Measurements from ENCODE around the gene EXOSC10.

EXOSC10 gene

DNA sequence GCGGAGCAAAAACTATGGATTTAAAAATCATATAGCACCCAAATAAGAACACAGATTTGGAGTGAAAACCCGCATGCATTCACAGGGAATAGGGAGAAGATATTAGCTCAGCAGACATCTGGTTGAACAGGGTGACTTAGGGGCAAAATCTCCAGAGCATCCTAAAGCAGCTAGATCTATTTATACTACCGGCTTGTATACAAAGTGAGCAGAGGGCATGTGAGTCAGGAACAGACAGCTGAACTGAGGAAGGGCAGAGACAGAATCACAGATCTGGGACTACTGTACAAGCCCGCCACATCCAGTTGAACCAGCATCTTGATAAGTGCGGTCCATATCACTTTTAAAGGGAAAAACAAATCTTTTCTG is 35.2 kb upstream of the EXOSC10 start:
- TF ChIP-seq, protein P1, sequence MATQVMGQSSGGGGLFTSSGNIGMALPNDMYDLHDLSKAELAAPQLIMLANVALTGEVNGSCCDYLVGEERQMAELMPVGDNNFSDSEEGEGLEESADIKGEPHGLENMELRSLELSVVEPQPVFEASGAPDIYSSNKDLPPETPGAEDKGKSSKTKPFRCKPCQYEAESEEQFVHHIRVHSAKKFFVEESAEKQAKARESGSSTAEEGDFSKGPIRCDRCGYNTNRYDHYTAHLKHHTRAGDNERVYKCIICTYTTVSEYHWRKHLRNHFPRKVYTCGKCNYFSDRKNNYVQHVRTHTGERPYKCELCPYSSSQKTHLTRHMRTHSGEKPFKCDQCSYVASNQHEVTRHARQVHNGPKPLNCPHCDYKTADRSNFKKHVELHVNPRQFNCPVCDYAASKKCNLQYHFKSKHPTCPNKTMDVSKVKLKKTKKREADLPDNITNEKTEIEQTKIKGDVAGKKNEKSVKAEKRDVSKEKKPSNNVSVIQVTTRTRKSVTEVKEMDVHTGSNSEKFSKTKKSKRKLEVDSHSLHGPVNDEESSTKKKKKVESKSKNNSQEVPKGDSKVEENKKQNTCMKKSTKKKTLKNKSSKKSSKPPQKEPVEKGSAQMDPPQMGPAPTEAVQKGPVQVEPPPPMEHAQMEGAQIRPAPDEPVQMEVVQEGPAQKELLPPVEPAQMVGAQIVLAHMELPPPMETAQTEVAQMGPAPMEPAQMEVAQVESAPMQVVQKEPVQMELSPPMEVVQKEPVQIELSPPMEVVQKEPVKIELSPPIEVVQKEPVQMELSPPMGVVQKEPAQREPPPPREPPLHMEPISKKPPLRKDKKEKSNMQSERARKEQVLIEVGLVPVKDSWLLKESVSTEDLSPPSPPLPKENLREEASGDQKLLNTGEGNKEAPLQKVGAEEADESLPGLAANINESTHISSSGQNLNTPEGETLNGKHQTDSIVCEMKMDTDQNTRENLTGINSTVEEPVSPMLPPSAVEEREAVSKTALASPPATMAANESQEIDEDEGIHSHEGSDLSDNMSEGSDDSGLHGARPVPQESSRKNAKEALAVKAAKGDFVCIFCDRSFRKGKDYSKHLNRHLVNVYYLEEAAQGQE (IDR thresholded peaks at IDR 0.05; ENCODE audit: insufficient read depth in 1 of 2, low read depth in 2 of 2, low read length in 2 of 2), result no peak
- TF ChIP-seq POLR2AphosphoS5 (IDR thresholded peaks at IDR 0.05; ENCODE audit: low read depth, low read length) (no peak), SIN3A (IDR thresholded peaks at IDR 0.05; ENCODE audit: borderline replicate concordance, insufficient read depth, low read length) (no peak)

DNA sequence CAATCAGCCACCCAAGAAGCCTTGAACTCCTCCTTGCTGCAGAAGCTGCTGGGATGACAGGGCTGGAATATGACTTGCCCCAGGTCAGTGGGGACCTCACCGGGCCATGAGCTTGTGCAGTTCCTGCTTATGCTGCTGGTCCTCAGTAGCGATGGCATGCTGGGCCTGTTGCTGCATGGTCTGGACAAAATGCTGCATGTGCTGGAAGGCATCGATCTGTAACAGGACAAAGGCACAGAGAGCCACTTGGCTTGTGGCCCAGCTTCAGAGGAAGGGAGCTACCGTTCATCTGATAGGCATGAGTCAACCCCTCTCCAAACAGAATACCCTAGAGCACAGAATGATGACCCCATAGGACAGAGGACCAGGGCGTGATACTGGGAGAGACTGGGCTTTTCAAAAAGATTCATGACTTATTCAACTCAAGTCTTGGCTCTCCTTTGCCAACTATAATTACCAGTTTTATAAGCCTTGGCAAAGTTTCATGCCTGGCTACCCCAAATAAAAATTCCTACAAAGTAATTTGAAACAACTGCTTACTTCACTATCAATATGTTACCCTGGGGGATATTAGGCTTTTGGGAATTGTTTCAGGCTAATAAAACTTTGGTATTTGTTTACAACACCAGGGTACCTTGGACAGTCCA is 34.7 kb upstream of the EXOSC10 start:
- TF ChIP-seq, protein P1 (IDR thresholded peaks at IDR 0.05; ENCODE audit: insufficient read depth in 1 of 2, low read depth in 2 of 2, low read length in 2 of 2), result no peak
- TF ChIP-seq TAF1 (IDR thresholded peaks at IDR 0.05; ENCODE audit: borderline replicate concordance, insufficient read depth, low read length) (no peak), POLR2AphosphoS5 (IDR thresholded peaks at IDR 0.05; ENCODE audit: low read depth, low read length) (no peak), SIN3A (IDR thresholded peaks at IDR 0.05; ENCODE audit: borderline replicate concordance, insufficient read depth, low read length) (no peak), FOXP2 (optimal IDR thresholded peaks at IDR 0.05; ENCODE audit: borderline replicate concordance, extremely low read depth, extremely low read length, insufficient read depth) (no peak)

DNA sequence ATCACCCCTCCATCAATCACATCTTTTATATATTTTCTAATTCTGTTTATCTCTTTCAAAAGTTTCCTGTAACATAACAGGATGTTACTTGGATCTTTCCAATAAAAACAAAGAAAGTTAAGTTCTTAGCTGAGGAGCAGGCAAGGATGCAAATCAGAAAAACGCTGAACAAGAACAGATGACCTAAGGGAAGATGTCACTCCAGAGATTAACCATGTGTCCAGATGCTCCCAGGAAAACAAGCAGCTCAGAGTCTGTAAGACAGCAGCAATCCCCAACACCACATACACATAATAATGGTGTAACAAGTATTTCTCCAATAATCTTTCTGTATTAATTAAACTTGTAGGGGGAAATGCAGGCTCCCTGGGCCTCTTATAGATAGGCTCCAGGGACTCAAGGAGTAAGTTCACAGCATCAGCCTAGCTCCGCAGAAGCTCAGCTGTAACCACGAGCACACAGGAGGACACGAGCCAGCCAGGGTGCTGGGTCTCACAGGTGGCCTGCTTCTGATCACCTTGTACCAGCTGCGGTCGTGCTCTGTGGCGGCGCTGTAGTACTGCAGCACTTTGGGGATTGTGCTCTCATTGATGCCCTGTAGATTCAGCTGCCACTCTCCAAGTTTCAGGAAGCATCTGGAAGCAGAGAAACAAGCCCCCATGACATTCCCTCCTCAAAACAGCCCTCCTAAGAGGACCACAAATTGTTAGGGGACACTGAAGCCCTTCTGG is 33.1 kb upstream of the EXOSC10 start:
- TF ChIP-seq, protein P1 (IDR thresholded peaks at IDR 0.05; ENCODE audit: insufficient read depth in 1 of 2, low read depth in 2 of 2, low read length in 2 of 2), result no peak
- TF ChIP-seq FOXP2 (optimal IDR thresholded peaks at IDR 0.05; ENCODE audit: borderline replicate concordance, extremely low read depth, extremely low read length, insufficient read depth) (no peak), POLR2AphosphoS5 (IDR thresholded peaks at IDR 0.05; ENCODE audit: low read depth, low read length) (no peak), SIN3A (IDR thresholded peaks at IDR 0.05; ENCODE audit: borderline replicate concordance, insufficient read depth, low read length) (no peak), TAF1 (IDR thresholded peaks at IDR 0.05; ENCODE audit: borderline replicate concordance, insufficient read depth, low read length) (no peak)

DNA sequence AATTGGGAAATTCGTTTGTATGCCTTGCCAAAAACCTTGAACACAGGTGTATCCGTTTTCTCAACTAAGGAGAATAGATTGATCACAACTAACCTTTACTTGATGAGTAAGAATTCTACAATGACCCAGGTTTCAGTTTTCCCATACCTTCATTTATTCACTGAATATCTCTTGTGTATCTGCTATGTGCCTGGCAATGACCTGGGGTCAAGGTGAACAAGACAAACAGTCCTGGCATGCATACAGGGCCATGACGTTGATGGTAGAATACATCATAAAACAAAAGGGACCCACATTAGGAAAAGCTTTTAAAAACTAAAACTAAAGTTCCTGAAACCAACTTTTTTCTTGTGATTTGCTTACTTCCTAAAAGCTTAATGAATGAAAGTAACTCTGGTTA is 32.1 kb upstream of the EXOSC10 start:
- TF ChIP-seq SIN3A (IDR thresholded peaks at IDR 0.05; ENCODE audit: borderline replicate concordance, insufficient read depth, low read length) (no peak), FOXP2 (optimal IDR thresholded peaks at IDR 0.05; ENCODE audit: borderline replicate concordance, extremely low read depth, extremely low read length, insufficient read depth) (no peak), TAF1 (IDR thresholded peaks at IDR 0.05; ENCODE audit: borderline replicate concordance, insufficient read depth, low read length) (no peak), POLR2AphosphoS5 (IDR thresholded peaks at IDR 0.05; ENCODE audit: low read depth, low read length) (no peak)
- TF ChIP-seq, protein P1 (IDR thresholded peaks at IDR 0.05; ENCODE audit: insufficient read depth in 1 of 2, low read depth in 2 of 2, low read length in 2 of 2), result no peak

Measured in PFSK-1 (cell line).